Measurements from ENCODE around the gene ZCWPW1.
A peak's percentile ranks its signal among the peaks of the same experiment; 100 is the strongest.
"Not testable (repeated sequence)": the region's sequence is repeated elsewhere in the genome, so short reads cannot be mapped to it uniquely, and the experiment has no call there.

Gene ZCWPW1

GRCh38 chr7:100449190-100449795, 20.8 kb upstream of the ZCWPW1 start:
- Histone ChIP-seq H3K27me3 (ENCODE audit: low read depth, low read length) (no peaks in the 10 kb centered on the region), H3K4me3 (ENCODE audit: low read depth in 1 of 2, low read length in 2 of 2) (no peak overlapping the region), H3K27ac (ENCODE audit: low read length) (no peak overlapping the region), H3K4me1 (ENCODE audit: control insufficient read depth in 1 of 2, insufficient read depth in 2 of 2, low read length in 2 of 2) (no peaks in the 10 kb centered on the region), H3K36me3 (ENCODE audit: control insufficient read depth in 1 of 2, insufficient read depth in 2 of 2, low read length in 2 of 2) (no peaks in the 10 kb centered on the region), H3K9me3 (ENCODE audit: control insufficient read depth in 1 of 2, low read length in 2 of 2) (no peaks in the 10 kb centered on the region)

GRCh38 chr7:100447363-100447762, 18.9 kb upstream of the ZCWPW1 start:
- H3K4me3 ChIP-seq (ENCODE audit: low read depth in 1 of 2, low read length in 2 of 2); H3K27ac ChIP-seq (ENCODE audit: low read length); H3K9me3 ChIP-seq (ENCODE audit: control insufficient read depth in 1 of 2, low read length in 2 of 2); H3K36me3 ChIP-seq (ENCODE audit: control insufficient read depth in 1 of 2, insufficient read depth in 2 of 2, low read length in 2 of 2); H3K27me3 ChIP-seq (ENCODE audit: low read depth, low read length); H3K4me1 ChIP-seq (ENCODE audit: control insufficient read depth in 1 of 2, insufficient read depth in 2 of 2, low read length in 2 of 2): not testable (repeated sequence)

DNA sequence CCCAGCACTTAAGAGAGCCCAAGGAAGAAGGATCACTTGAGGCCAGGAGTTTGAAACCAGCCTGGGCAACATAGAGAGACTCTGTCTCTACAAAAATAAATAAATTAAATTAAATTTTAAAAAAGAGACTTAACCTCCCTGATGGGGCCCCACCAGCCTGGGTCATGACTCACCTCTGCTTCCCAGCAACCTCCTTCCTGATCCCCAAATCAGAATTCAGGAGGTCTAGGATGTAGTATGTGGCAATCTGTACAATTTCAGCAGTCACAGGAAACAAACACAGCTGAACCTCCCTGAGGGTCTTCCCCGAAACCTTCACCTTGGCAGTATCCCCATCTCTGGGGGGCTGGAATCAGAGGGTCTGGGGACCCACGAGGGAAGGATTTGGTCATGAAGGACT, 17.5 kb upstream of the ZCWPW1 start:
- Histone ChIP-seq H3K9me3 (ENCODE audit: control insufficient read depth in 1 of 2, low read length in 2 of 2) (no peaks in the 10 kb centered on the region), H3K27me3 (ENCODE audit: low read depth, low read length) (no peaks in the 10 kb centered on the region), H3K36me3 (ENCODE audit: control insufficient read depth in 1 of 2, insufficient read depth in 2 of 2, low read length in 2 of 2) (no peaks in the 10 kb centered on the region), H3K4me3 (ENCODE audit: low read depth in 1 of 2, low read length in 2 of 2) (no peak overlapping the region), H3K27ac (ENCODE audit: low read length) (no peak overlapping the region), H3K4me1 (ENCODE audit: control insufficient read depth in 1 of 2, insufficient read depth in 2 of 2, low read length in 2 of 2) (peaks cover 0 to 6% of the 10 kb centered on the region in 2 donors)

GRCh38 chr7:100444311-100445278, 16.1 kb upstream of the ZCWPW1 start:
- Histone ChIP-seq H3K27ac (ENCODE audit: low read length) (no peak overlapping the region), H3K4me1 (ENCODE audit: control insufficient read depth in 1 of 2, insufficient read depth in 2 of 2, low read length in 2 of 2) (peaks cover 0 to 6% of the 10 kb centered on the region in 2 donors), H3K9me3 (ENCODE audit: control insufficient read depth in 1 of 2, low read length in 2 of 2) (no peaks in the 10 kb centered on the region), H3K4me3 (ENCODE audit: low read depth in 1 of 2, low read length in 2 of 2) (no peak overlapping the region), H3K27me3 (ENCODE audit: low read depth, low read length) (no peaks in the 10 kb centered on the region), H3K36me3 (ENCODE audit: control insufficient read depth in 1 of 2, insufficient read depth in 2 of 2, low read length in 2 of 2) (no peaks in the 10 kb centered on the region)

DNA sequence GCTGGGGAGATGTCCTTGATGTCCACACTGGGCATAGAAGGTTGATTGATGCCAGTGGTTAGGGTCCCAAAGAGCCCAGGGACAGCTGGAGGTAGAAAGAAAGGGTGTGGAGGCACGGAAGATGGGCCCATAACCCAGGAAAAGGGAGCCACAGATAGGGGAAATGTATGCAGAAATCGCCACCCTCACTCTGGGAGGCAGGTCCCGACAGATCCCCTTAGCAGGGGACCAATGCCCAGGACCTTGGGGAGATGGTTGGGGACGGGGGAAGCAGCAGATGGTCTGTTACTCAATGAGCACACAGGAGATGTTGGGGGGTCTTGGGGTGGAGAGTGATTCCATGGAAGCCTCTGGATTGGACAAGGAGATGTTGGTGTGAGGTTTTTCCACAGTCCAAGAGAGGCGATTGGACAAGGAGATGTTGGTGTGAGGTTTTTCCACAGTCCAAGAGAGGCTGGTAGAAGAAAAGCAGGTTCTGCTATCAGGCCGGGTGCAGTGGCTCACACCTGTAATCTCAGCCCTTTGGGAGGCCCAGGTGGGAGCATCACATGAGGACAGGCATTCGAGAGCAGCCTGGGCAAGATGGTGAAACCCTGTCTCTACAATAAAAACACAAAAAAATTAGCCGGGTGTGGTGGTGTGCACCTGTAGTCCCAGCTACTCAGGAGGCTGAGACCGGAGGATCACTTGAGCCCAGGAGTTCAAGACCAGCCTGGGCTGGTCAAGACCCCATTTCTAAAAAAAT, 14.8 kb upstream of the ZCWPW1 start:
- H3K4me1 ChIP-seq (ENCODE audit: control insufficient read depth in 1 of 2, insufficient read depth in 2 of 2, low read length in 2 of 2), result peaks cover 0 to 6% of the 10 kb centered on the region in 2 donors
- H3K36me3 ChIP-seq (ENCODE audit: control insufficient read depth in 1 of 2, insufficient read depth in 2 of 2, low read length in 2 of 2), result no peaks in the 10 kb centered on the region
- no peaks in the 10 kb centered on the region for H3K27me3 ChIP-seq (ENCODE audit: low read depth, low read length)
- no peak overlapping the region for H3K4me3 ChIP-seq (ENCODE audit: low read depth in 1 of 2, low read length in 2 of 2)
- no peak overlapping the region for H3K27ac ChIP-seq (ENCODE audit: low read length)
- H3K9me3 ChIP-seq (ENCODE audit: control insufficient read depth in 1 of 2, low read length in 2 of 2), result no peaks in the 10 kb centered on the region

- Histone ChIP-seq H3K27ac (ENCODE audit: low read length) (no peak overlapping the region), H3K36me3 (ENCODE audit: control insufficient read depth in 1 of 2, insufficient read depth in 2 of 2, low read length in 2 of 2) (no peaks in the 10 kb centered on the region)
Observed at GRCh38 chr7:100441641-100442535, 13.4 kb upstream of the ZCWPW1 start.

GRCh38 chr7:100439244-100439643, 10.7 kb upstream of the ZCWPW1 start:
- peaks cover 0 to 19% of the 10 kb centered on the region in 2 donors for H3K4me1 ChIP-seq (ENCODE audit: control insufficient read depth in 1 of 2, insufficient read depth in 2 of 2, low read length in 2 of 2)
- not testable (repeated sequence) for H3K27ac ChIP-seq (ENCODE audit: low read length); H3K27me3 ChIP-seq (ENCODE audit: low read depth, low read length); H3K4me3 ChIP-seq (ENCODE audit: low read depth in 1 of 2, low read length in 2 of 2); H3K36me3 ChIP-seq (ENCODE audit: control insufficient read depth in 1 of 2, insufficient read depth in 2 of 2, low read length in 2 of 2); H3K9me3 ChIP-seq (ENCODE audit: control insufficient read depth in 1 of 2, low read length in 2 of 2)

More at GRCh38 chr7:100441641-100442535, 13.4 kb upstream of the ZCWPW1 start:
- Histone ChIP-seq H3K27me3 (ENCODE audit: low read depth, low read length) (no peaks in the 10 kb centered on the region), H3K4me3 (ENCODE audit: low read depth in 1 of 2, low read length in 2 of 2) (no peak overlapping the region), H3K4me1 (ENCODE audit: control insufficient read depth in 1 of 2, insufficient read depth in 2 of 2, low read length in 2 of 2) (peaks cover 0 to 6% of the 10 kb centered on the region in 2 donors), H3K9me3 (ENCODE audit: control insufficient read depth in 1 of 2, low read length in 2 of 2) (no peaks in the 10 kb centered on the region)

GRCh38 chr7:100438731-100439130, 10.2 kb upstream of the ZCWPW1 start:
- not testable (repeated sequence) for H3K4me3 ChIP-seq (ENCODE audit: low read depth in 1 of 2, low read length in 2 of 2); H3K9me3 ChIP-seq (ENCODE audit: control insufficient read depth in 1 of 2, low read length in 2 of 2); H3K27me3 ChIP-seq (ENCODE audit: low read depth, low read length); H3K36me3 ChIP-seq (ENCODE audit: control insufficient read depth in 1 of 2, insufficient read depth in 2 of 2, low read length in 2 of 2); H3K27ac ChIP-seq (ENCODE audit: low read length)
- H3K4me1 ChIP-seq (ENCODE audit: control insufficient read depth in 1 of 2, insufficient read depth in 2 of 2, low read length in 2 of 2), result peaks cover 0 to 19% of the 10 kb centered on the region in 2 donors

GRCh38 chr7:100438172-100438571, 9.7 kb upstream of the ZCWPW1 start:
- Histone ChIP-seq H3K27ac (ENCODE audit: low read length) (no peak overlapping the region), H3K36me3 (ENCODE audit: control insufficient read depth in 1 of 2, insufficient read depth in 2 of 2, low read length in 2 of 2) (peaks cover 15% of the 10 kb centered on the region in 2 donors), H3K9me3 (ENCODE audit: control insufficient read depth in 1 of 2, low read length in 2 of 2) (no peaks in the 10 kb centered on the region), H3K4me3 (ENCODE audit: low read depth in 1 of 2, low read length in 2 of 2) (no peak overlapping the region), H3K4me1 (ENCODE audit: control insufficient read depth in 1 of 2, insufficient read depth in 2 of 2, low read length in 2 of 2) (peaks cover 0 to 19% of the 10 kb centered on the region in 2 donors), H3K27me3 (ENCODE audit: low read depth, low read length) (no peaks in the 10 kb centered on the region)

DNA sequence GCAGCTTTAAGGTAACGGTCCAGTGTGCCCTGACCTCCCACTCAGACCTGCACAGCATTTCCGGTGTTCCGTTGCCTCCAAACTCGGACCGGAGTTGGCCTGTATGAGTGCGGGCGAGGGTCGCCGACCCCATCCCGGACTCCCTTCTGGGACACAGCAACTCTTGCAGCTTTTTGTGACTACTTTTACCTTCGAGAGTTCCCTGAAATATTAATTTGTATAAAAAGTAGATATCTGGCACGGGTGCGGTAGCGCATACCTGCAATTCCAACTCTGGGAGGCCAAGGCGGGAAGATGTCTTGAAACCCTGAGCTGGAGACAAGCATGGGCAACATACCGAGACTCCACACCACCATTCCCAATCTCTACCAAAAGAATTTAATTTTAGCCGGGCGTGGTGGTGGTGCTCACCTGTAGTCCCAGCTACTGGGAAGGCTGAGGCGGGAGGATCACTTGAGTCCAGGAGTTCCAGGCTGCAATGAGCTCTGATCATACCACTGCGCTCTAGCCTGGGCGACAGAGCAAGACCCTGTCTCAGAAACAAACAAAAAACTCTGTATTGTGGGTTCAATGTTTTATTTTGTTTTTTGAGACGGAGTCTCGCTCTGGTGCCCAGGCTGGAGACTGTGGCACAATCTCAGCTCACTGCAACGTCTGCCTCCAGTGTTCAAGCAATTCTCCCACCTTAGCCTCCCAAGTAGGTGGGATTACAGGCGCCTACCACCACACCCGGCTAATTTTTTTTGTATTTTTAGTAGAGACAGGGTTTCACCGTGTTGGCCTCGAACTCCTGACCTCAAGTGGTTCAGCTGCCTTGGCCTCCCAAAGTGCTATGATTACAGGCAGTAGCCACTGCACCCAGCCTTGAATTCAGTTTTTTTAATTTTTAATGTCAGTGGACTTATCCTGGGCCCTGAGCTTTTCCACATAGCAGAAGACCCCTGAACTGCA, 8.9 kb upstream of the ZCWPW1 start:
- H3K9me3 ChIP-seq (ENCODE audit: control insufficient read depth in 1 of 2, low read length in 2 of 2), result no peaks in the 10 kb centered on the region
- no peaks in the 10 kb centered on the region for H3K27me3 ChIP-seq (ENCODE audit: low read depth, low read length)
- no peak overlapping the region for H3K27ac ChIP-seq (ENCODE audit: low read length)
- H3K4me3 ChIP-seq (ENCODE audit: low read depth in 1 of 2, low read length in 2 of 2), result peak overlapping the region in 1 of 2 donors; percentile 80
- H3K36me3 ChIP-seq (ENCODE audit: control insufficient read depth in 1 of 2, insufficient read depth in 2 of 2, low read length in 2 of 2), result peaks cover 16 to 23% of the 10 kb centered on the region in 2 donors
- H3K4me1 ChIP-seq (ENCODE audit: control insufficient read depth in 1 of 2, insufficient read depth in 2 of 2, low read length in 2 of 2), result peaks cover 0 to 17% of the 10 kb centered on the region in 2 donors
